SU-DHL-6 (cell line): ENCODE results near the gene SMTNL2.

Experiments used
- H2AFZ ChIP-seq: fragments of 200-600 bp; sonication (generic); 2 replicates; pipeline ENCODE4 v1.6.1; 2014; ENCODE audit warnings: low read depth, mild to moderate bottlenecking, moderate library complexity, mixed read lengths, antibody characterized with exemption, low read length; ENCODE audit not compliant: severe bottlenecking
- H3F3A ChIP-seq: fragments of 200-600 bp; shearing (Covaris generic); 2 replicates; pipeline ENCODE4 v1.6.0; 2016; ENCODE audit warnings: antibody characterized with exemption, mild to moderate bottlenecking; ENCODE audit not compliant: insufficient read depth
- H3K27ac ChIP-seq: fragments of 200-600 bp; sonication (generic); 2 replicates; pipeline ENCODE4 v1.5.1; 2016; ENCODE audit warnings: low read depth, mild to moderate bottlenecking, low read length, moderate library complexity, mixed read lengths
- H3K27me3 ChIP-seq: fragments of 200-600 bp; sonication (generic), shearing (Covaris generic); 2 replicates; pipeline ENCODE4 v1.6.0; 2014; ENCODE audit warnings: mild to moderate bottlenecking, low read length
- H3K36me3 ChIP-seq: fragments of 200-600 bp; sonication (generic); 2 replicates; pipeline ENCODE4 v1.6.1; 2014; ENCODE audit warnings: mild to moderate bottlenecking, low read length, mixed read lengths
- H3K4me2 ChIP-seq: fragments of 300-600, 200-600 bp; shearing (Covaris generic), sonication (generic); 2 replicates; pipeline ENCODE4 v1.6.0; 2014; ENCODE audit warnings: low read length, low read depth, mild to moderate bottlenecking; ENCODE audit not compliant: poor library complexity, severe bottlenecking
- H3K4me3 ChIP-seq: fragments of 200-600 bp; sonication (generic); 2 replicates; pipeline ENCODE4 v1.5.1; 2014; ENCODE audit warnings: antibody characterized with exemption, low read length, mild to moderate bottlenecking, mixed read lengths; ENCODE audit not compliant: insufficient read depth, poor library complexity, severe bottlenecking
- H3K79me2 ChIP-seq: fragments of 200-600 bp; sonication (generic); 2 replicates; pipeline ENCODE4 v1.6.1; 2014; ENCODE audit warnings: mild to moderate bottlenecking, low read length, moderate library complexity; ENCODE audit not compliant: insufficient read depth
- H3K9ac ChIP-seq: fragments of 200-600 bp; sonication (generic); 2 replicates; pipeline ENCODE4 v1.7.0; 2014; ENCODE audit warnings: mild to moderate bottlenecking, low read length
- H3K9me2 ChIP-seq: fragments of 200-600 bp; sonication (generic); replicated peaks from 2 replicates; pipeline ENCODE4 v1.6.1; 2014; ENCODE audit warnings: low read length; ENCODE audit not compliant: insufficient read depth
- H3K9me3 ChIP-seq: fragments of 200-600 bp; sonication (generic); 2 replicates; pipeline ENCODE4 v1.6.1; 2014; ENCODE audit warnings: low read length, mixed read lengths; ENCODE audit not compliant: insufficient read depth
- H4K20me1 ChIP-seq: fragments of 200-600 bp; sonication (generic); 2 replicates; pipeline ENCODE4 v1.6.1; 2014; ENCODE audit warnings: low read depth, mild to moderate bottlenecking, antibody characterized with exemption, low read length, moderate library complexity, mixed read lengths
- EZH2phosphoT487 ChIP-seq: fragments of 200-600 bp; sonication (generic), shearing (Covaris generic); conservative IDR thresholded peaks from 2 replicates; pipeline ENCODE4 v1.6.1; 2018; ENCODE audit warnings: mild to moderate bottlenecking, antibody characterized with exemption, low read length, moderate library complexity, mixed read lengths
- TF ChIP-seq, protein P1 (sequence below): fragments of 200-600 bp; sonication (generic); IDR thresholded peaks from one replicate; pipeline ENCODE4 v1.5.1; 2017; ENCODE audit warnings: antibody characterized with exemption, mild to moderate bottlenecking, low read length, moderate library complexity; ENCODE audit not compliant: insufficient read depth, poor library complexity, severe bottlenecking

The SMTNL2 gene

DNA sequence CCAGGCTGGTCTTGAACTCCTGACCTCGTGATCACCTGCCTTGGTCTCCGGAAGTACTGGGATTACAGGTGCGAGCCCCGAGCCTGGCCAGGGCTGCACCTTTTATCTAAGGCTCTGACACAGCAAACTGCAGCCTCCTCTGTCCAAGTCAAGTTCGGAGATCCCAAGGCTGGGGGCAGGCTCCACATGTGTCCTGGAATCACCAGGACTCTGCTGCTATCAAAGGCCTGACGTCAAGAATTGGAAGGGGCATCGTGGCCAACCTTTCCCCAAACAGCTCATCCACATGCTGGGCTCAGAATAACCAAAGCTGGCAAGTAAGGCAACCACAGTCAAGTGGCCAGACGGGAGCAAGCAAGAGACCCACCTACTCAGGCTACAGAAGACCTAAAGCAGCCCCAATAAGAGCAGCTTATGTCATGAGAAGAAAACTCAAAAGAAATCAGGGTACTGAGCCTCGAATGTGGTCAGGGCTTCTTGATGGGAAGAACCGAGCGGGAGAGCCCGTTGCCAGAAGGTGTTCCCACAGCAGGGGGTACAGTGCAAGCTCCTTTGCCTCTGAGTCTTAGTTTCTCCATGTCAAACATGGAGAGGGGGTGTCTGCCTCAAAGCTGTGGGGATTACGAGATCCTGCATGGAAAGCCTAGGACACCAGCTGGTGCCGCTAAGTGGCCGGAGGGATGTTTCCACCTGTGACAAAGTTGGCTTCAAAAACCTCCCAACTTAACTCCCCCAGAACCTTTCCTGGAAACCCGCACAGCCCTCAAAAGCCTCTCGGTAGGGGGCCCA is 37.0 kb upstream of the SMTNL2 start:
- peaks cover 3% of the 10 kb centered on the region; the same call in 1 of the 2 replicates for H3K36me3 ChIP-seq
- TF ChIP-seq, protein P1, sequence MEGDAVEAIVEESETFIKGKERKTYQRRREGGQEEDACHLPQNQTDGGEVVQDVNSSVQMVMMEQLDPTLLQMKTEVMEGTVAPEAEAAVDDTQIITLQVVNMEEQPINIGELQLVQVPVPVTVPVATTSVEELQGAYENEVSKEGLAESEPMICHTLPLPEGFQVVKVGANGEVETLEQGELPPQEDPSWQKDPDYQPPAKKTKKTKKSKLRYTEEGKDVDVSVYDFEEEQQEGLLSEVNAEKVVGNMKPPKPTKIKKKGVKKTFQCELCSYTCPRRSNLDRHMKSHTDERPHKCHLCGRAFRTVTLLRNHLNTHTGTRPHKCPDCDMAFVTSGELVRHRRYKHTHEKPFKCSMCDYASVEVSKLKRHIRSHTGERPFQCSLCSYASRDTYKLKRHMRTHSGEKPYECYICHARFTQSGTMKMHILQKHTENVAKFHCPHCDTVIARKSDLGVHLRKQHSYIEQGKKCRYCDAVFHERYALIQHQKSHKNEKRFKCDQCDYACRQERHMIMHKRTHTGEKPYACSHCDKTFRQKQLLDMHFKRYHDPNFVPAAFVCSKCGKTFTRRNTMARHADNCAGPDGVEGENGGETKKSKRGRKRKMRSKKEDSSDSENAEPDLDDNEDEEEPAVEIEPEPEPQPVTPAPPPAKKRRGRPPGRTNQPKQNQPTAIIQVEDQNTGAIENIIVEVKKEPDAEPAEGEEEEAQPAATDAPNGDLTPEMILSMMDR = no peak

DNA sequence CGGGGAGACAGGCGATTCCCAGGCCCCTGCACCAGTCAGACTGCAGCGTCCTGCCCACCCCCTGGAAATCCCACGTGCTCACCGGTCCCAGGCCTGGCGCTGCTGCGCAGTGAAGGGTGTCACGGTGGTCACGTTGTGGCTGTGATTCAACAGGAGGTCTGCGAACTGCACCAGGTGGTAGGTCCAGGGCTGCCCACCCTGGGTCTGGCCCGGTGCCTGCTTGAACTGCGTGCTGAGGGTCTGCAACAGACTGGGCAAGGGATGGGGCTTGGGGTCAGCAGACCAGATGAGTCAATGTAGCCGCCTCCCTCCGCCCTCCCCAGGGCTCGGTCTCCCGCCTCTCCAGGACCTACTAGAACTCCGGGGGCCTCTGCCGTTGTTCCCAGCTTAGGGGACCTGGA is 36.3 kb upstream of the SMTNL2 start:
- Histone ChIP-seq H3K9ac (no peak overlapping the region), H4K20me1 (no peaks in the 10 kb centered on the region), H3K79me2 (peaks cover 2% of the 10 kb centered on the region; the same call in 1 of the 2 replicates), H3K9me3 (no peaks in the 10 kb centered on the region), H2AFZ (no peak overlapping the region), H3F3A (no peaks in the 10 kb centered on the region), H3K36me3 (peaks cover 3% of the 10 kb centered on the region; the same call in 1 of the 2 replicates), H3K27me3 (no peaks in the 10 kb centered on the region), H3K27ac (no peak overlapping the region), H3K4me2 (no peak overlapping the region), H3K9me2 (no peaks in the 10 kb centered on the region), H3K4me3 (no peak overlapping the region)
- no peak for TF ChIP-seq EZH2phosphoT487
- TF ChIP-seq, protein P1 = no peak

More for the DNA sequence above, 37.0 kb upstream of the SMTNL2 start:
- H2AFZ ChIP-seq = no peak overlapping the region
- no peaks in the 10 kb centered on the region for H3K9me3 ChIP-seq
- H4K20me1 ChIP-seq = no peaks in the 10 kb centered on the region
- H3K4me2 ChIP-seq = no peak overlapping the region
- no peak overlapping the region for H3K27ac ChIP-seq
- no peaks in the 10 kb centered on the region for H3K27me3 ChIP-seq
- no peak overlapping the region for H3K4me3 ChIP-seq
- H3K9ac ChIP-seq = no peak overlapping the region
- no peaks in the 10 kb centered on the region for H3K9me2 ChIP-seq
- no peaks in the 10 kb centered on the region for H3K79me2 ChIP-seq
- no peaks in the 10 kb centered on the region for H3F3A ChIP-seq

DNA sequence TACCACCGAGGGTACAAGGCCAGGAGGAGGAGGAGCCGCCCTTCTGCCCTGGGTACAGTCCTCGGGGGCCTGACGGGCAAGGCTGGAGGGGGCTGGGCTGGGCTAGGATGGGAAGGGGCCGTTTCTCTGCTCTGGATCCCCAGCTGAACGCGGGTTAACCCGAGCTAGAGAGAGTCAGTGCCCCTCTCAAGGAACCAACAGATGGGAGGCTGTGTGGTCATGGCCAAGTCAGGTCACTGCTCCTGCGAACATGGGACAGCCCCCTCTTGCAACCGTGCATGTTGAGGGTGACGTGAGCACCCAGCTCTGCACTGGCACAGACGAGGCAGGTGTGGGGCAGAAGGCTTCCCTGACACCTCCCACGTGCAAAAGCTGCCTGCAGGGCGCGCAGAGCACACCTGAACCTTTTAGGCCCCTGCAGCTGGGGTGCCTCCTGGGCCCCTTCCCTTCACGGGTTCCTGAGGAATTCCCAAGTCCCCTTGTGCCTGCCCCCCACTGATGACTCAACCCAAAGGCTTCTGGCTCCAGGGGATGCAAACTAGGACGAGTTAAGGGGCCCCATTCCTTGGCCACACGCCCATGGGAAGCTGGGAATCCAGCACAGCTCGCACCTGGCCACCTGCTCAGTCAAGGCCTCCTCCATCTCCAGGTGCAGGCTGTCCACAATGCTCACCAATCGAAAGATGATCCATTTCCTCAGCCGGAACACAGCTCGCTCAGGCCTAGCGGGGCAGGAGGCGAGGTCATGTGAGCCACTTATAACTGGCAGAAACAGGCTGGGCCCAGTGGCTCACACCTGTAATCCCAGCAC is 35.4 kb upstream of the SMTNL2 start:
- H3K4me2 ChIP-seq = no peak overlapping the region
- no peaks in the 10 kb centered on the region for H4K20me1 ChIP-seq
- no peaks in the 10 kb centered on the region for H3F3A ChIP-seq
- H3K4me3 ChIP-seq = no peak overlapping the region
- H3K36me3 ChIP-seq = peaks cover 3% of the 10 kb centered on the region; the same call in 1 of the 2 replicates
- no peaks in the 10 kb centered on the region for H3K27me3 ChIP-seq
- no peaks in the 10 kb centered on the region for H3K9me2 ChIP-seq
- H3K79me2 ChIP-seq = peaks cover 10% of the 10 kb centered on the region
- no peak overlapping the region for H2AFZ ChIP-seq
- no peak overlapping the region for H3K9ac ChIP-seq
- TF ChIP-seq EZH2phosphoT487 = no peak
- TF ChIP-seq, protein P1 = no peak
- H3K27ac ChIP-seq = no peak overlapping the region
- H3K9me3 ChIP-seq = no peaks in the 10 kb centered on the region
